GM21381 (cell line): Measurements from ENCODE around the gene SYT13.

Source experiments
- ATAC-seq: cut with Tn5 transposase; IDR thresholded peaks from one replicate; pipeline ENCODE4 v1.9.1; 2021; ENCODE audit warnings: mild to moderate bottlenecking, moderate library complexity; ENCODE audit not compliant: unreplicated experiment

Gene SYT13

GRCh38 chr11:45275828-45276227, 10.3 kb downstream of the SYT13 start:
- no peak for ATAC-seq

- no peak for ATAC-seq
Measured at GRCh38 chr11:45274206-45274605, 11.9 kb downstream of the SYT13 start.

GRCh38 chr11:45273509-45273908, 12.6 kb downstream of the SYT13 start:
- no peak for ATAC-seq

- no peak for ATAC-seq
Measured at GRCh38 chr11:45272701-45273100, 13.4 kb downstream of the SYT13 start.

GRCh38 chr11:45270946-45271716, 15.0 kb downstream of the SYT13 start:
- no peak for ATAC-seq

GRCh38 chr11:45269678-45270077, 16.5 kb downstream of the SYT13 start:
- no peak for ATAC-seq

GRCh38 chr11:45267652-45268299, 18.4 kb downstream of the SYT13 start:
- ATAC-seq, result no peak

- ATAC-seq, result no peak
Measured at GRCh38 chr11:45267052-45267451, 19.1 kb downstream of the SYT13 start.

- no peak for ATAC-seq
Measured at GRCh38 chr11:45266676-45267020, 19.5 kb downstream of the SYT13 start.

- no peak for ATAC-seq
Measured at GRCh38 chr11:45265969-45266675, 20.0 kb downstream of the SYT13 start.

GRCh38 chr11:45264839-45265515, 21.2 kb downstream of the SYT13 start:
- ATAC-seq, result no peak

- no peak for ATAC-seq
Measured at GRCh38 chr11:45263773-45264172, 22.4 kb downstream of the SYT13 start.

- ATAC-seq, result no peak
Measured at GRCh38 chr11:45262900-45263299, 23.2 kb downstream of the SYT13 start.

- ATAC-seq, result no peak
Measured at GRCh38 chr11:45260071-45260470, 26.1 kb downstream of the SYT13 start.

- ATAC-seq, result no peak
Measured at GRCh38 chr11:45259592-45259991, 26.5 kb downstream of the SYT13 start.

- ATAC-seq, result no peak
Measured at GRCh38 chr11:45258982-45259530, 27.1 kb downstream of the SYT13 start.

- no peak for ATAC-seq
Measured at GRCh38 chr11:45254070-45254469, 32.1 kb downstream of the SYT13 start.

- ATAC-seq, result no peak
Measured at GRCh38 chr11:45253640-45254039, 32.5 kb downstream of the SYT13 start.

- ATAC-seq, result no peak
Measured at GRCh38 chr11:45252877-45253276, 33.3 kb downstream of the SYT13 start.

GRCh38 chr11:45252134-45252856, 33.8 kb downstream of the SYT13 start:
- ATAC-seq, result no peak
